GM21619 (cell line): Measurements from ENCODE around the gene DIP2B.
"Not testable (repeated sequence)": the region's sequence is repeated elsewhere in the genome, so short reads cannot be mapped to it uniquely, and the experiment has no call there.

Experiments used
- ATAC-seq: cut with Tn5 transposase; IDR thresholded peaks from one replicate; pipeline ENCODE4 v1.9.1; 2021; ENCODE audit not compliant: unreplicated experiment

DIP2B gene

GRCh38 chr12:50550530-50551223 is 45.9 kb downstream of the DIP2B start:
- no peak for ATAC-seq

GRCh38 chr12:50551866-50552265 is 47.1 kb downstream of the DIP2B start:
- ATAC-seq = no peak

DNA sequence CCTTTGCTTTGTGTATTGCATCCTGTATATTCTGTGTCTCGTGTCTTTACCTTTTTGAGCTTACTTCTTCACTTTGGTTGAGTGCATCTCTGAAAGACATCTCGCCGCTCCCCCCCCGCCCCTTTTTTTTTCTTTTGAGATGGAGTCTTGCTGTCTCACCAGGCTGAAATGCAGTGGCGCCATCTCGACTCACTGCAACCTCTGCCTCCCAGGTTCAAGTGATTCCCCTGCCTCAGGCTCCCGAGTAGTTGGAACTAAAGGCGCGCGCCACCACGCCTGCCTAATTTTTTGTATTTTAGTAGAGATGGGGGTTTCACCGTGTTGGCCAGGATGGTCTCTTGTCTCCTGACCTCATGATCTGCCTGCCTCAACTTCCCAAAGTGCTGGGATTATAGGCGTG is 49.9 kb downstream of the DIP2B start:
- ATAC-seq = no peak

DNA sequence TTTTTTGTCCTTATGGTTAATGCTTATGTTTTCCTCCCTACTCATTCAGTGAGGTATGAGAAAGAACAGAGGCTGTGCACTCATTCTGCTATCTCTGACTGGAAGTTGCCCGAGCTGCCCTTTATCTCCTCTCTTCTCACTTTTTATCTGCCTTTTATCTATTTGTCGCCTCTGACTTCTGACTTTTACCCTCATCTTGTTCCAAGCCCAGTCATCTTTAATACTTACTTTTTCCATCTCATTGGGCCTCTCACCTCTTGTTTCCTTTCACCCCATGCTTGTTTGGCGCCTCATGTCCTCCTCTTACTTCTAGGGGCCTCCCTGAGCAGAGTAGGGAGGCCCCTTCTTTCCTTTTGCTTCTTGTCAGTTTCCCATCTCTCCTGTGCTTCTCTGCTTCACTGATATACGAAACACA is 50.7 kb downstream of the DIP2B start:
- no peak for ATAC-seq

GRCh38 chr12:50556273-50556672 is 51.5 kb downstream of the DIP2B start:
- no peak for ATAC-seq

DNA sequence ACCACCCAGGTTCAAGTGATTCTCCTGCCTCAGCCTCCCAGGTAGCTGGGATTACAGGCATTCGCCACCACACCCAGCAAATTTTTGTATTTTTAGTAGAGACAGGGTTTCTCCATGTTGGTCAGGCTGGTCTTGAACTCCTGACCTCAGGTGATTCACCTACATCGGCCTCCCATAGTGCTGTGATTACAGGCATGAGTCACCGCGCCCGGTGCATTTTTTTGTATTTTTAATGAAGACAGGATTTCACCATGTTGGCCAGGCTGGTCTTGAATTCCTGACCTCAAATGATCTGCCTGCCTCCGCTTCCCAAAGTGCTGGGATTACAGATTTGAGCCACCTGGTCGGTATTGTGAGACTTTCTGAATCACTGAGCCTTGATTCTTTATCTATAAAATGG is 52.0 kb downstream of the DIP2B start:
- not testable (repeated sequence) for ATAC-seq

DNA sequence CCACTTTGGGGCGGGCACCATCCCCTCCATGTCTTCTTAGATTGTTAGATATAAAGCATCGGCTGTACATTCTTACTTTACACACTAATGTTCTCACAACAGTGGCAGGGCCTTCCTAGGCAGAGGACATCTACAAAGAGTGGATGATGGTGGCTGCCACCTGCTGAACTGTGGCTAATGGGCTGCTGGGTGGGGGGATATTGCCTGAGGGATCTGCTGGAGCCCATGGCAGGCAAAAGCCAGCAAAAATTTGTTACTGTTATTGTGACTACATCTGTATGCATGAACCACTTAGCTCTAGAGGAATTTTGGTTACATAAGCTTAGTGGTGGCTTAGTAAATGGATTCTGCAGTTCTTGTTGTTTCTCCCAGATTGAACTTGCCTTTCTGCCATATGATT is 52.6 kb downstream of the DIP2B start:
- ATAC-seq = no peak

DNA sequence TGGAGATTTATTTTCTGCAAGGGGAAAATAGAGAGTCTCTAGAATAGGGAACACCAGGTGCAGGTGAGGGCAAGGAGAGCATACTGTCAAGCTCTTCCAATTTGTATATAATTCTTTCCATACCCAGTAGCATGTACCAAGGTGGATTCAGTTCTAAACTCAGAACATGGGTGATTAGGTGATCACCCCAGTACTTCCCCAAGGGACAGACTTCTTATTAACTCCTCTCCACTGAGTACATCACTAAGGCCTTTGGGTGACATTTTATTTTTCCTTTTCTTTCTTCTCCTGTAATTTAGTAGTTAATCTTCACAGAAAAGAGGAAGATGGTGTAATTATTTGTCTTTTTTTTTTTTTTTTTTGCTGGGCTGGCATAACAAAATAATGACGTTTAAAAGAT is 54.2 kb downstream of the DIP2B start:
- no peak for ATAC-seq

GRCh38 chr12:50562520-50563433 is 58.0 kb downstream of the DIP2B start:
- ATAC-seq = no peak

DNA sequence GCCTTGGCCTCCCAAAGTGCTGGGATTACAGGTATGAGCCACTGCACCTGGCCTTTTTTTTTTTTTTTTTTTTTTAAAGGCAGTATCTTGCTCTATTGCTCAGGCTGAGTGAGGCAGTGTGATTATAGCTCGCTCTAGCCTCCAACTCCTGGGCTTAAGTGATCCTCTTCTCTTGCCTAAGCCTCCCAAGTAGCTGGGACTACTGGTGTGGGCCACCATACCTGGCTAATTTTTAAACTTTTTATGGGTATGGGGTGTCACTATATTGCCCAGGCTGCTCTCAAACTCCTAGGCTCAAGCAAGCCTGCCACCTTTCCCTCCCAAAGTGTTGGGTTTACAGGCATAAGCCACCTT is 58.6 kb downstream of the DIP2B start:
- ATAC-seq = no peak

- ATAC-seq = no peak
Observed at GRCh38 chr12:50564237-50564947, 59.6 kb downstream of the DIP2B start.

GRCh38 chr12:50564948-50565297 is 60.1 kb downstream of the DIP2B start:
- no peak for ATAC-seq

GRCh38 chr12:50566066-50566465 is 61.3 kb downstream of the DIP2B start:
- no peak for ATAC-seq

DNA sequence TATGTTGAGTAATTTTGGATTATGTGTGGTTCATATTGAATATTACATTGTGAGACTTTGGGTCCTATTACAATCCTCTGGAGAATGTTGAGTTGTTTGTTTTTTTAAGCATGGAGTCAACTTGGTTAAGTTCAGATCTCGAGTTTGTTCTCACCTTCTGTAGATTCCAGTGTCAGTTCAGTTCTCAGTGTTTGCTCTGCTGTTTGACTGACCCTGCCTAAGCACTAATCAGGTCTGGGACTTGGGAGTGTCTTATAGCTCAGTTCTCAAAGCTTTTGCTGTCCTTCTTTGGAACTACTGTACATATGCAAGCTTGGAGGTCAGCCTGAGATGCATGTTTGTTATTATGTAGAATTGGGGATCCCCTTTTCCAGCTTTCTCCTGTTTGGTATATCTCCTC is 63.1 kb downstream of the DIP2B start:
- ATAC-seq = no peak

- no peak for ATAC-seq
Observed at GRCh38 chr12:50568338-50569091, 63.7 kb downstream of the DIP2B start.

DNA sequence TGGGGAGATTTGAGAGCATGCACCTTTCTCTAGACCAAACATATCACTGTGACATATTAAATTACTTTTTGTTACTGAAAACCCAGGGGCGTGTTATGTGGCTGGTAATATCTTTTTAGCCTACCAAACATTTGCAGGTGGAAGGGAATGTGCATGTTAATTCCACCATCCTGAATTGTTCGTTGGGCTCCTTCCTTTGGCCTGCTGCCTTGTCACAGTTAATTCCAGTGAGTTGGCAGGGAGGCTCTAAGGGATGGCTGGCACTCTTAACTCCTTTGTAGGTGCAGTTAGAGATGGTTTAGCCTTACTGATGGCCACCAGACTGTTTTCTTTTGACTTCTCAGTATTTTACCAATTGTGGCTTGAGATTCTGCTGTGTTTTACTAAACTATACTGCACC is 64.5 kb downstream of the DIP2B start:
- ATAC-seq = no peak

DNA sequence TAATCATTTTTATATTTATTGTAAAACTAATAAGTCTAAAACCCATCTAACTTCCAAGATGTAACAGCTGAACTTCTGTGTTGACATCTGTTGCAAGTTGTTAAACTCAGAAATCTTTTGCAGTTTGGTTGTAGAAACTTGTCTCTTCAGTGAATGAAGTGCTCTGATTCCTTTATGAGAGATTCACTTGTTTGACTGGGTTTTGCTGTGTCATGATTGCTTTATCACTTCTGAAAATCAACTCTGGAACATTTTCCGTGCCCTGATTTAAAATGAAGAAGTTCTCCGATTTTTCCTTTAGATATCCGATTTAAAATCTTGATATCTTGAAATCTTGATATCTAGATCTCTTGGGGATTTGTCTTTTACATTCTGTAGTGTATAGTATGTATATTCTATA is 65.1 kb downstream of the DIP2B start:
- no peak for ATAC-seq

DNA sequence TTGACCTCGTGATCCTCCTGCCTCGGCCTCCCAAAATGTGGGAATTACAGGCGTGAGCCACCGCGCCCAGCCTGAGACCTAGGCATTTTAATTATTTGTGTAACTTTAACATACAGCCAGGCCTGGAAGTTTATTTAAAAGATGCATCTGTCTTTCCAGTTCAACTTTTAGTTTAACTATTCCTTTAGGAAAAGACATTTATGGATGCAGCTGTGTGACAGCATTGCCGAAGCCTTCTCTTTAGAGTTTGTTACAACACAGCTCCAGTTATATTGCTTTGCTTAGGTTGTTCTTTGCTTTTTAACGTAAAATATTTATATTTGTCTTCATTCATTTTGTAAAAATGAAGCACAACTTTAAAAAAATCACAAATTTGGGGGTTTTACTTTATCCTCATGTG is 67.0 kb downstream of the DIP2B start:
- no peak for ATAC-seq

GRCh38 chr12:50572287-50572686 is 67.5 kb downstream of the DIP2B start:
- no peak for ATAC-seq

DNA sequence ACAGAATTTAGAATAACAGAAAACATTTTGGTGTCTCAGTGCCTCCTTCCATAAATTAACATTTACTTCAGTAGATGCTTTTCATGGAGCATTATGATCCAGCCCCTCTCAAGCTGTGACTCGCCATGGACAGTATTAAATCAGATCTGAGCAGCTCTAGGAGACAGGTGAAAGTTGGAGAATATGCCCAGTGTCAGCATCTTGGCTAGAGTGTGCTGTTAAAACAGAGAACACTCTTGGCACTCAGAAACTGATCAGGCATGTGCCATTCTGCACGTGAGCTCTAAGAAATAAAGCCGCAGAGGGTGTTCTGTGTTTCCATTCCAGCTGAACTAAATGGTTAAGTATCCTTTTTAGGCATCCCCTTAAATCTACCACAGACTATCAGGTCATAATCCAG is 68.0 kb downstream of the DIP2B start:
- ATAC-seq = no peak

DNA sequence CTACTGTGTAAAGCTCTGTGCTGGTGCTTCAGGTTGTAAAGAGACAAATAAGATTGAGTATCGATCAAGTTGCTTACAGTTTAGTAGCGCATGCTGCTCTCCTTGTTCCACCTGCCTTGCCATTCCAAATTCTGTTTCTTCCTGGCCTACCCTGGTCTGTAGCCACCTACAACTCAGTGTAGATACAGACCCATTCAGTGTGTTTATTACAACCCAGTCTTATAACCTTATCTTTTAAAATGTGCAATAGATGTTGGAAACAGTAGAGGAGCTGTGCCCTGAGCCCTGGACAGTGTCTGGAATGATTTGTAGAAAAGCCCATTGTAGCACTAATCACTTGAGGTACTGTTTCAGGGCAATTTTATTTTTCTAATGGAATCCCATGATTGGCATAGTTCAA is 68.5 kb downstream of the DIP2B start:
- no peak for ATAC-seq
